LNCaP clone FGC (cell line): Measurements from ENCODE around the gene ST3GAL2.

ENCODE experiments used
- DNase-seq: peaks from one replicate; pipeline ENCODE4 v3.0.0-alpha.2; 2011; ENCODE audit warnings: low read depth
- H3K4me3 ChIP-seq: 2 replicates; pipeline ENCODE4 v1.5.1; 2011; ENCODE audit warnings: mild to moderate bottlenecking, low read depth, low read length, control low read depth
- CTCF ChIP-seq: IDR thresholded peaks from 2 replicates; pipeline ENCODE4 v1.5.1; 2012; ENCODE audit warnings: mild to moderate bottlenecking; ENCODE audit not compliant: control insufficient read depth, insufficient read depth; ENCODE audit errors: extremely low read depth

ST3GAL2 gene

GRCh38 chr16:70442344-70442743 is 3.4 kb upstream of the ST3GAL2 start:
- no peak for DNase-seq
- TF ChIP-seq CTCF: no peak
- no peak overlapping the region for H3K4me3 ChIP-seq

GRCh38 chr16:70441406-70441990 is 2.6 kb upstream of the ST3GAL2 start:
- no peak for TF ChIP-seq CTCF
- DNase-seq: no peak
- no peak overlapping the region for H3K4me3 ChIP-seq

GRCh38 chr16:70440009-70440692 is 1.3 kb upstream of the ST3GAL2 start:
- H3K4me3 ChIP-seq: no peak overlapping the region
- DNase-seq: no peak
- TF ChIP-seq CTCF: no peak

GRCh38 chr16:70438585-70438968 is 323 bp downstream of the ST3GAL2 start:
- no peak for TF ChIP-seq CTCF
- DNase-seq: no peak
- H3K4me3 ChIP-seq: peak overlapping the region; percentile 54

- no peak for DNase-seq
Measured at GRCh38 chr16:70437582-70438557, 1.0 kb downstream of the ST3GAL2 start.

More at GRCh38 chr16:70437582-70438557, 1.0 kb downstream of the ST3GAL2 start:
- TF ChIP-seq CTCF: no peak
- peak overlapping the region; percentile 54 for H3K4me3 ChIP-seq
